ENCODE results near the gene REXO4. TPM values are rescaled to one million over a fixed set of nuclear protein-coding genes. Genes with fewer than 3 reads are reported as not detected.
A peak's percentile ranks its signal among the peaks of the same experiment; 100 is the strongest.

The REXO4 gene
- total RNA-seq, 4 donors from 2014 or later = 17.9 to 27.0 (median 22.7) TPM

- Histone ChIP-seq H3K27me3 (no peaks in the 10 kb centered on the region), H3K4me1 (peaks cover 0 to 25% (median 11%) of the 10 kb centered on the region in 4 donors), H3K27ac (peak within 1 kb of the TSS; percentile 94 to 99 (median 96)), H3K4me3 (peak within 1 kb of the TSS; percentile 73 to 96 (median 89)), H3K9me3 (no peaks in the 10 kb centered on the region), H3K36me3 (peaks cover 0 to 35% (median 0%) of the 10 kb centered on the region in 3 donors)
- TF ChIP-seq CTCF (IDR thresholded peaks at IDR 0.05) = peak in 2 of 5 experiments; percentile 11 to 28
- peak in 1 of 2 donors; percentile 77 for TF ChIP-seq POLR2A (IDR thresholded peaks at IDR 0.05)
- TF ChIP-seq EP300 (IDR thresholded peaks at IDR 0.05) = peak in 1 of 2 donors; percentile 86
- 0 to 2% methylated on average over 11 to 37 of the region's 86 CpGs for WGBS, 2 donors
- DNase-seq (ENCODE audit: low spot score in 2 of 2) = peak; percentile 94
Observed at GRCh38 chr9:133459476-133460404, 41.9 kb upstream of the REXO4 start, which contains the start of gene CACFD1. Gene CACFD1, plus strand, starts transcription at chr9:133459978. Its CDS starts 89 bp downstream, at chr9:133460067.

- 68 to 76% methylated on average over 16 of the region's 16 CpGs for WGBS, 2 donors
- Histone ChIP-seq H3K4me3 (peak overlapping the region; percentile 73 to 96 (median 89)), H3K27me3 (no peaks in the 10 kb centered on the region), H3K36me3 (peaks cover 0 to 27% (median 0%) of the 10 kb centered on the region in 3 donors), H3K4me1 (peaks cover 0 to 25% (median 11%) of the 10 kb centered on the region in 4 donors), H3K27ac (peak overlapping the region; percentile 94 to 99 (median 96)), H3K9me3 (no peaks in the 10 kb centered on the region)
- no peak for DNase-seq (ENCODE audit: low spot score in 2 of 2)
- TF ChIP-seq CTCF (IDR thresholded peaks at IDR 0.05) (no peak), POLR2A (IDR thresholded peaks at IDR 0.05) (no peak), EP300 (IDR thresholded peaks at IDR 0.05) (no peak)
Observed at GRCh38 chr9:133458643-133459312, 41.0 kb upstream of the REXO4 start.

- WGBS, 2 donors = 94 to 96% methylated on average over 11 of the region's 11 CpGs
- Histone ChIP-seq H3K4me1 (peaks cover 0 to 25% (median 11%) of the 10 kb centered on the region in 4 donors), H3K27ac (no peak overlapping the region), H3K9me3 (no peaks in the 10 kb centered on the region), H3K4me3 (no peak overlapping the region), H3K36me3 (peaks cover 0 to 20% (median 0%) of the 10 kb centered on the region in 3 donors), H3K27me3 (no peaks in the 10 kb centered on the region)
- no peak for TF ChIP-seq POLR2A (IDR thresholded peaks at IDR 0.05)
- no peak for TF ChIP-seq CTCF (IDR thresholded peaks at IDR 0.05)
- TF ChIP-seq EP300 (IDR thresholded peaks at IDR 0.05) = no peak
- DNase-seq (ENCODE audit: low spot score in 2 of 2) = no peak
Observed at GRCh38 chr9:133457748-133458147, 39.9 kb upstream of the REXO4 start.

- H3K27me3 ChIP-seq = no peaks in the 10 kb centered on the region
- no peak for DNase-seq (ENCODE audit: low spot score in 2 of 2)
- peaks cover 0 to 20% (median 0%) of the 10 kb centered on the region in 3 donors for H3K36me3 ChIP-seq
- WGBS, 2 donors = 83 to 93% methylated on average over 11 to 12 of the region's 13 CpGs
- H3K9me3 ChIP-seq = no peaks in the 10 kb centered on the region
- no peak overlapping the region for H3K27ac ChIP-seq
- H3K4me1 ChIP-seq = peaks cover 0 to 25% (median 11%) of the 10 kb centered on the region in 4 donors
- TF ChIP-seq EP300 (IDR thresholded peaks at IDR 0.05) = no peak
- TF ChIP-seq POLR2A (IDR thresholded peaks at IDR 0.05) = no peak
- TF ChIP-seq CTCF (IDR thresholded peaks at IDR 0.05) = no peak
- no peak overlapping the region for H3K4me3 ChIP-seq
Observed at GRCh38 chr9:133457233-133457632, 39.4 kb upstream of the REXO4 start.

All from tibial nerve (tissue), 4 donors.